Measurements from ENCODE around the gene PIGM. TPM values are rescaled to one million over a fixed set of nuclear protein-coding genes. Genes with fewer than 3 reads are reported as not detected.

The PIGM gene
- total and polyA plus RNA-seq, 8 donors, result 7.0 to 13.2 (median 12.0) TPM

GRCh38 chr1:159981351-159982055, 50.3 kb downstream of the PIGM start:
- Histone ChIP-seq H3K27ac (no peak overlapping the region), H3K4me3 (no peak overlapping the region), H3K4me1 (no peaks in the 10 kb centered on the region), H3K9me3 (no peaks in the 10 kb centered on the region), H3K27me3 (peaks cover 0 to 16% of the 10 kb centered on the region in 2 donors), H3K36me3 (no peaks in the 10 kb centered on the region)
- intact Hi-C loops (cut with DNase I), result no loop called here
- no peak for TF ChIP-seq CTCF (IDR thresholded peaks at IDR 0.05)
- ATAC-seq, result no peak
- no peak for DNase-seq

GRCh38 chr1:159980786-159981185, 51.0 kb downstream of the PIGM start:
- ATAC-seq, result no peak
- TF ChIP-seq CTCF (IDR thresholded peaks at IDR 0.05), result no peak
- intact Hi-C loops (cut with DNase I), result no loop called here

GRCh38 chr1:159980076-159980475, 51.7 kb downstream of the PIGM start:
- Histone ChIP-seq H3K4me1 (no peaks in the 10 kb centered on the region), H3K9me3 (no peaks in the 10 kb centered on the region), H3K4me3 (no peak overlapping the region), H3K27me3 (peaks cover 0 to 23% of the 10 kb centered on the region in 2 donors), H3K27ac (no peak overlapping the region), H3K36me3 (no peaks in the 10 kb centered on the region)
- ATAC-seq, result no peak
- no peak for TF ChIP-seq CTCF (IDR thresholded peaks at IDR 0.05)
- no peak for DNase-seq
- intact Hi-C loops (cut with DNase I), result no loop called here

More at GRCh38 chr1:159980786-159981185, 51.0 kb downstream of the PIGM start:
- Histone ChIP-seq H3K4me3 (no peak overlapping the region), H3K27me3 (peaks cover 0 to 16% of the 10 kb centered on the region in 2 donors), H3K9me3 (no peaks in the 10 kb centered on the region), H3K4me1 (no peaks in the 10 kb centered on the region), H3K27ac (no peak overlapping the region), H3K36me3 (no peaks in the 10 kb centered on the region)
- DNase-seq, result no peak

GRCh38 chr1:159979257-159979656, 52.5 kb downstream of the PIGM start:
- H3K4me3 ChIP-seq, result no peak overlapping the region
- peak in 2 of 4 donors; percentile 24 to 49 for DNase-seq
- intact Hi-C loops (cut with DNase I), result no loop called here
- no peaks in the 10 kb centered on the region for H3K4me1 ChIP-seq
- TF ChIP-seq CTCF (IDR thresholded peaks at IDR 0.05), result no peak
- H3K9me3 ChIP-seq, result no peaks in the 10 kb centered on the region
- ATAC-seq, result no peak
- H3K27ac ChIP-seq, result no peak overlapping the region
- peaks cover 0 to 30% of the 10 kb centered on the region in 2 donors for H3K27me3 ChIP-seq
- H3K36me3 ChIP-seq, result no peaks in the 10 kb centered on the region

GRCh38 chr1:159978107-159978398, 53.7 kb downstream of the PIGM start:
- no peaks in the 10 kb centered on the region for H3K4me1 ChIP-seq
- intact Hi-C loops (cut with DNase I), result no loop called here
- no peak for TF ChIP-seq CTCF (IDR thresholded peaks at IDR 0.05)
- ATAC-seq, result no peak
- H3K9me3 ChIP-seq, result no peaks in the 10 kb centered on the region
- no peak overlapping the region for H3K27ac ChIP-seq
- H3K27me3 ChIP-seq, result peaks cover 0 to 27% of the 10 kb centered on the region in 2 donors
- H3K4me3 ChIP-seq, result no peak overlapping the region
- no peak for DNase-seq
- H3K36me3 ChIP-seq, result no peaks in the 10 kb centered on the region

Data from left lung (tissue), 10 donors.